AG04449 (cell line): ENCODE results near the gene PIMREG.
"Not testable (repeated sequence)": the region's sequence is repeated elsewhere in the genome, so short reads cannot be mapped to it uniquely, and the experiment has no call there.

Experiments
- CTCF ChIA-PET: fragments of 350-600 bp; formaldehyde crosslinking; extraction: SDS; loops from one replicate; lab custom pipeline; 2021; ENCODE audit warnings: antibody characterized with exemption; lab: Yijun Ruan, JAX
- POLR2A ChIA-PET: fragments of 400-600, 350-600 bp; formaldehyde crosslinking; extraction: SDS; loops from one replicate; lab custom pipeline; 2020; ENCODE audit warnings: antibody characterized with exemption, inconsistent platforms; lab: Yijun Ruan, JAX
- DNase-seq: peaks from one replicate; pipeline ENCODE4 v3.0.0-alpha.2; 2010; ENCODE audit warnings: low read depth, low spot score
- H3K4me3 ChIP-seq: 2 replicates; pipeline ENCODE4 v1.5.1; 2011; ENCODE audit warnings: low read depth, mild to moderate bottlenecking, control low read depth, low read length
- TF ChIP-seq, protein P1 (sequence below): IDR thresholded peaks from one replicate; pipeline ENCODE4 v1.5.1; 2011; ENCODE audit warnings: mild to moderate bottlenecking, moderate library complexity, low read length, control low read depth, inconsistent platforms; ENCODE audit not compliant: insufficient read depth; ENCODE audit errors: missing control alignments

Gene PIMREG

DNA sequence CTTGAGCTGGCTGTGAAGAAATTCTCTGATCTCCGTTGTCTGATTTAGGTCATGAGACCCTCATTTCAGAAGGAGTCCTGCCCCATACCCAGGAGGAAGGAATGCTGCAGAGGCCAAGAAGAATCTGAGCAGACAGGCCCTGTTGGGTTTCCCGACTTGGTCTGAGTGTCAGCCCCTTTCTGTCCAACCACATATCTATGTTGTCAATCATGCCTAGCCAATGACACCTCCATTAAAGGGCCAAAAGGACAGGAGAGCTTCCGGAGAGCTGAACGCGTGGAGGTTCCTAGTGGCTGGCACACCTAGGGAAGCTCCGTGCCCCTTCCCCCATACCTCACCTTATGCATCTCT, 37.8 kb downstream of the PIMREG start:
- CTCF ChIA-PET = interaction anchor here (9.1 kb wide), 1 partner anchor 9 kb away, joined by 94 read pairs; no protein-coding TSS in a partner anchor
- no peak overlapping the region for H3K4me3 ChIP-seq
- DNase-seq = no peak
- TF ChIP-seq, protein P1, sequence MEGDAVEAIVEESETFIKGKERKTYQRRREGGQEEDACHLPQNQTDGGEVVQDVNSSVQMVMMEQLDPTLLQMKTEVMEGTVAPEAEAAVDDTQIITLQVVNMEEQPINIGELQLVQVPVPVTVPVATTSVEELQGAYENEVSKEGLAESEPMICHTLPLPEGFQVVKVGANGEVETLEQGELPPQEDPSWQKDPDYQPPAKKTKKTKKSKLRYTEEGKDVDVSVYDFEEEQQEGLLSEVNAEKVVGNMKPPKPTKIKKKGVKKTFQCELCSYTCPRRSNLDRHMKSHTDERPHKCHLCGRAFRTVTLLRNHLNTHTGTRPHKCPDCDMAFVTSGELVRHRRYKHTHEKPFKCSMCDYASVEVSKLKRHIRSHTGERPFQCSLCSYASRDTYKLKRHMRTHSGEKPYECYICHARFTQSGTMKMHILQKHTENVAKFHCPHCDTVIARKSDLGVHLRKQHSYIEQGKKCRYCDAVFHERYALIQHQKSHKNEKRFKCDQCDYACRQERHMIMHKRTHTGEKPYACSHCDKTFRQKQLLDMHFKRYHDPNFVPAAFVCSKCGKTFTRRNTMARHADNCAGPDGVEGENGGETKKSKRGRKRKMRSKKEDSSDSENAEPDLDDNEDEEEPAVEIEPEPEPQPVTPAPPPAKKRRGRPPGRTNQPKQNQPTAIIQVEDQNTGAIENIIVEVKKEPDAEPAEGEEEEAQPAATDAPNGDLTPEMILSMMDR = no peak
- POLR2A ChIA-PET = no interaction called here

DNA sequence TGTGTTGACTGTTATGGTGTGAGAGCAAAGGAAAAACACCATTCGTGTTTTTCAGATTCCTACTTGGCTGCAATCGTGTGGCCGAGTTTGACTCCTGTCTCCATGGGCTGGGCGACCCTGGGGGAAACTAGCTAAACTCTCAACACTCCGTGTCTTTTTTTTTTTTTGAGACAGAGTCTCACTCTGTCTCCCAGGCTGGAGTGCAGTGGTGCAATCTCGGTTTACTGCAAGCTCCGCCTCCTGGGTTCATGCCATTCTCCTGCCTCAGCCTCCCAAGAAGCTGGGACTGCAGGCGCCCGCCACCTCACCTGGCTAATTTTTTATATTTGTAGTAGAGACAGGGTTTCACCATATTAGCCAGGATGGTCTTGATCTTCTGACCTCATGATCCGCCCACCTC, 38.5 kb downstream of the PIMREG start:
- DNase-seq, POLR2A ChIA-PET, H3K4me3 ChIP-seq: not testable (repeated sequence)
- CTCF ChIA-PET = interaction anchor here (9.1 kb wide), 1 partner anchor 9 kb away, joined by 94 read pairs; no protein-coding TSS in a partner anchor

DNA sequence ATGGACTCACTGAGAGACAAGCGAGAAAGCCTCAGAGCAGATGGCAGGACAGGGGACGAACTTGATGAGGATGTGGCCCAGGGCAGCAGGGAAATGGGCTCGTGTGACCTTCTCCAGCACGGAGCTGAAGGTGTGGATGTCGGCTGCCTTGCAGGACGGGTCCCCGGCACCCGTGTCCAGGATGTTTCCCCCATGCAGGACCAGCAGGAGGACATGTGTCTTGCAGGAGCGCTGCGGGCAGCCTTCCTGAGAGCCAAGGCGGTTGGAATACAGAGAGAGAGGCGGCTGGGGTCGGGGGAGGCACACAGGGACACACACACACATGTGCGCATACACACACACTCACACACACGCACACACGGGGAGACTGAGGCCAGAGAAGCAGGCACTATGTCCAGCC, 39.3 kb downstream of the PIMREG start:
- TF ChIP-seq, protein P1 = no peak
- POLR2A ChIA-PET = no interaction called here
- no peak overlapping the region for H3K4me3 ChIP-seq
- no peak for DNase-seq
- CTCF ChIA-PET = interaction anchor here (9.1 kb wide), 1 partner anchor 10 kb away, joined by 94 read pairs; no protein-coding TSS in a partner anchor

DNA sequence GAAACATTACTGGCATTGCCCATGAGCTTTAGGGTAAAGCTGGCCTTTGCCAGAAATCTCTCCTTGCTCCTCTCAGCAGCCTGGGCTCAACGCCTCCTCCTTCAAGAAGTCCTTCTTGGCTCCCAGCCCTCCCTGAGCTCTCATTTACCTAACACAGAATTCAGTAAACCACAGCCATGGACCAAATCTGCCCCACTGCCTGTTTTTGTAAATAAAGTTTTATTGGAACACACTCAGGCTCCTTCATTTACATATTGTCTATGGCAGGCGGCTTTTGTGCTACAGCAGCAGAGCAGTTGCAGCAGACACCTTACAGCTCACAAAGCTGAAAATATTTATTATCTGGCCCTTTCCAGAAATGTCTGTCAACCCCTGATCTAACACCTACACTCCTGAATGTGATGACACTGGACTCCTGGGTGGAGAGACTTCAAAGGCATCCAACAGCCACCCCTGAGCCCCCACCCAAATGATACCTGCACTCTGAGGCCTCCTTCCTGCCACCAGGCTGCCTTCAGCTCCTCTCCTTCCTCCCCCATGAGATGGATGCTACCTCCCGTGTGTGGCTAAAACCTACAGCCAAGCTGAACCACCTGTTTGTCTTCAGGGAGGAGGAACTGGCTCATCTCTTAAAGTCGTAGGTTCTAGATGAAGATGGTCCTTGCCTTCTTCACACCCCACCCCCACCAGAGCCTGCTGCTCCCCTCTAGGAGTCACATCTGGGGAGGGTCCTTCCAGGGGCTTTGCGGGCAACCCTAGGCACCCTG, 41.6 kb downstream of the PIMREG start:
- no peak overlapping the region for H3K4me3 ChIP-seq
- POLR2A ChIA-PET = no interaction called here
- no peak for DNase-seq
- TF ChIP-seq, protein P1 = no peak
- CTCF ChIA-PET = interaction anchor here (9.1 kb wide), 1 partner anchor 12 kb away, joined by 94 read pairs; no protein-coding TSS in a partner anchor

DNA sequence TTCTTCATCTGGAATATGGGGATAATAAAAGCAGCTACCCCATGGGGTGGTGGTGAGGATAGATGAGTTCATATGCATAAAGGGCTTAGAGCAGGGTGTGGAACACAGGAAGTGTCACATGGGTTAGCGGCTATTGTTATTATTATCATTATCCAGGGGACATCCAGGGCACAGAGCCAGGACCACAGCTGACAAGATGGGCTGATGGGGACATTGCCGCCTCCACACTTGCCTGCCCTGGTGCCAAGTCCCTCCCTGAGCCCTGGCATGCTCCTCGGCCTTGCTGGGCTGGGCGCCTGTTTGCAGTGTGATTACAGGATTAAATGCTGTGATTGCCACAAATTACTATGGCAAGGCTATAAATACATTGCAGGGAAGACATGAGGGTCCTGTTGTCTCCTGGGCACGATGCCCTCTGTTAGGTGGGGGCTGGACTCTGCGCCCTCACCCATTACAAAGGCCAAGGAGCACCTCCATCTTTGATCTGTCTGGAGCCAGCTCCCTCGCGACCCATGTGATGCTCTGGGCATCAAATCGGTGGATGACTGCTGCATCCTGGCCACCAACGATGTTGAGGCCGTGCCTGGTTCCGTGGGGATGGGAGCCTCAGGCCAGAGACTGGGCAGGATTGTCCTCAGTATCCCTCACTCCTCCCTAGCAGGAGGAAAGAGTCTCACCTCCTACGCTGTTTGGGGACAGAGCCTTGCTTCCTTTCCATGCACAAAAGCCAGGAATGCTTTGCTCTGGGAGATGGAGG, 43.2 kb downstream of the PIMREG start:
- ChIA-PET POLR2A (no interaction called here), CTCF (interaction anchor here (9.1 kb wide), 1 partner anchor 14 kb away, joined by 94 read pairs; no protein-coding TSS in a partner anchor)
- H3K4me3 ChIP-seq = no peak overlapping the region
- no peak for DNase-seq
- TF ChIP-seq, protein P1 = no peak

DNA sequence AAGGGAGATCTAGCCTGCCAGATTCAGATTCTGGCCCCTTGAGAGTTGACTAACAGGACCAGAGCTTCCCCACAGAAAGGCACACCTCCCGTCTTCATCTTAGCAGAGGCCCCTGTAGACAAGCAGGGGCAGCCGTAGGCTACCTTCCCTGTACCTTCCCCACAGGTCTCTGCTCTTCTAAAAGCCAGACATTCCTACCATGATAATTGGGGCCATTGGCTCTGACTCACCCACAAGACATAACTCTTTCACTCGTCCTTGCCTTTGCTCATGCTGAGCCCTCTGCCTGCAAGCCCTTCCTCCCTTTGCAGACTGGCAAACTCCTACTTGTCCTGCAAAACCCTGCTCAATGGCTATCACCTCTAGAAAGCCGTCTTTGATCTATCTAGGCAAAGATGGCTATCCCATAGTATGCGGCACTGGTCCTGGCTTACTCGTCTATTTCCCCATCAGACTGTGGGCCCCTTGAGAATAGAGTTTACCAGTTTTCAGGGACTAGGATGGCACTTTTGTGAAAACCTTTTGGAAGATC, 43.8 kb downstream of the PIMREG start:
- CTCF ChIA-PET = no interaction called here
- H3K4me3 ChIP-seq = no peak overlapping the region
- DNase-seq = no peak
- POLR2A ChIA-PET = no interaction called here
- TF ChIP-seq, protein P1 = no peak
